Ectodermal cell (in vitro differentiated cells): Measurements from ENCODE around the gene EPHB2.

Experiments
- H3K27ac ChIP-seq: 2 replicates; pipeline ENCODE4 v1.7.0; 2013; ENCODE audit warnings: mild to moderate bottlenecking, low read depth, low read length; ENCODE audit not compliant: insufficient read depth, poor library complexity, severe bottlenecking
- H3K27me3 ChIP-seq: 2 replicates; pipeline ENCODE4 v1.7.0; 2013; ENCODE audit warnings: mild to moderate bottlenecking, low read length; ENCODE audit not compliant: insufficient read depth, control insufficient read depth, poor library complexity, severe bottlenecking
- H3K36me3 ChIP-seq: one replicate; pipeline ENCODE4 v1.7.0; 2013; ENCODE audit warnings: low read length; ENCODE audit not compliant: control insufficient read depth, insufficient read depth
- H3K4me1 ChIP-seq: one replicate; pipeline ENCODE4 v1.7.0; 2013; ENCODE audit warnings: low read length; ENCODE audit not compliant: control insufficient read depth, insufficient read depth
- H3K4me3 ChIP-seq: 2 replicates; pipeline ENCODE4 v1.7.0; 2013; ENCODE audit warnings: low read depth, low read length, control low read depth; ENCODE audit not compliant: insufficient read depth
- H3K9me3 ChIP-seq: 2 replicates; pipeline ENCODE4 v1.7.0; 2013; ENCODE audit warnings: mild to moderate bottlenecking, low read length, moderate library complexity; ENCODE audit not compliant: control insufficient read depth
- WGBS, 2 experiments: methylation state at CpG; one replicate each; pipeline ENCODE4 v1.1.7; 2013; ENCODE audit warnings: missing lambda C conversion rate in 2 of 2; 5-methylcytosine and 5-hydroxymethylcytosine counted together

EPHB2 gene

DNA sequence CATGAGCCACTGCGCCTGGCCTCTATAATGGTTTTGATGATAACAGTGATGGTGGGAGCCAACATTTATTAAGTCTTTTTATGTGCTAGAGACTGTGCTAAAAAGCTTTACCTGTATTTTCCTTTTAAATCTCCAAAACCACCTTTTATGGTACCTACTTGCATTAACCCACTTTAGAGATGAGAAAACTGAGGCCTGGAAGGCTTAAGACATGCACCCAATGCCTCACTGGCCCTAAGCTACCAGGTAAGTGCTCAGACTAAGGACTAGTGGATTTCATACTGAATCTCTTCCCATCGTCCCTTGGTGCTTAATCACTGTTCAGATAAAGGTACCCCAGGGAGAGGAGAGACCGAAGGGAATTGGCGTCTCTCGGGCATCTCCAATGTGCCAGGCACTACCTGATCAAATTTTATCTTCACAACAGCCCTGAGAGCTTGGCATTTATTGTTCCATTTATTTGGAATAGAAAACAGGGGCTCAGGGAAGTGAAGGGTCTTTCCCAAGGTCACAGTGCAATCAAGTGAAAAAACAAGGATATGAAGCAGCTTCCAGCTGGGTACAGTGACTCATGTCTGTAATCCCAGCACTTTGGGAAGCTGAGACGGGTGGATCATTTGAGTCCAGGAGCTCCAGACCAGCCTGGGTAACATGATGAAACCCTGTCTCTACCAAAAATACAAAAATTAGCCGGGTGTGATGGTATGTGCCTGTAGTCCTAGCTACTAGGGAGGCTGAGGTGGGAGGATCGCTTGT is 177.9 kb downstream of the EPHB2 start:
- WGBS, 2 experiments, result 74 to 84% methylated on average over 8 of the region's 8 CpGs
- H3K27ac ChIP-seq, result no peak overlapping the region

DNA sequence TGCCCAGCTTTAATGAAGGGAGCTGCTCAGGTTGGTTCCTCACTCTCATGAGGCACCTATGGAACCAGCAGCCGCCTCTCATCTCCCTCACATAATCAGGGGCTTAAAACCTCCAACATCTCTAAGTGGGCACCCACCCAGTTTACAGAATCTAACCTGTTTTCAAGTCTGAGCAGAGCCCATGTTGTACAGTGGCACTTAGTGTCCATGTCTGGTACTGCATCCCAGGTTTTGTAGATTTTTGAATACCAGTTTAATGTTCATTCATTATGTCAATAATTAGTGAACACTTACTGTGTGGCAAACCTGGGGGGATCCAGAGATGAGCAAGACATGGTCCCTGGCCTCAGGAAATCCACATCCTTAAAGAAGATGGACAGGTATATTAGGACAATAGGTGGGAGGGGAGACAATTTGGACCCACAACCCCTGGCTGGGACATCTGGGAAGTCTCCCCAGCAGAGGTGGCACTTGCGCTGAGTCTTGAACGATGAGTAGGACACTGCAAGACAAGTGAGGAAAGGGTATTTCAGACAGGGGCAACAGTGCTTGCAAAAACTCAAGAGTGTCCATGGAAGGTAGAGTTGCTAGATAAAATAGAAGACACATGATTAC is 178.7 kb downstream of the EPHB2 start:
- 84 to 87% methylated on average over 3 of the region's 3 CpGs for WGBS, 2 experiments
- Histone ChIP-seq H3K27ac (no peak overlapping the region), H3K9me3 (no peaks in the 10 kb centered on the region), H3K4me3 (no peak overlapping the region), H3K36me3 (peaks cover 8% of the 10 kb centered on the region), H3K27me3 (no peaks in the 10 kb centered on the region), H3K4me1 (no peaks in the 10 kb centered on the region)

More for the DNA sequence above, 177.9 kb downstream of the EPHB2 start:
- Histone ChIP-seq H3K36me3 (peaks cover 8% of the 10 kb centered on the region), H3K4me3 (no peak overlapping the region), H3K9me3 (no peaks in the 10 kb centered on the region), H3K27me3 (no peaks in the 10 kb centered on the region), H3K4me1 (no peaks in the 10 kb centered on the region)

DNA sequence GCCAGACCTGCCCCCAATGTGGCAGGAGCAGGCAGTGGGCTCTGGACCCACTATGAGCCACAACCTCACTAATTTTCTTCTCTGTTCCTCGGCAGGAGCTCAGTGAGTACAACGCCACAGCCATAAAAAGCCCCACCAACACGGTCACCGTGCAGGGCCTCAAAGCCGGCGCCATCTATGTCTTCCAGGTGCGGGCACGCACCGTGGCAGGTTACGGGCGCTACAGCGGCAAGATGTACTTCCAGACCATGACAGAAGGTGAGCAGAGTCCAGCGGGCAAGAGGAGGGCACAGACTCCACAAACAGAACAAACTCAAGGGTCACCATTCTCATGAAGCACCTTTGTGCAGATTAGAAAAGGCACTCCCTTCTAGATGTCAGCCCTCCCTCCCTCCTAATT is 182.2 kb downstream of the EPHB2 start:
- 95 to 97% methylated on average over 13 of the region's 13 CpGs for WGBS, 2 experiments
- Histone ChIP-seq H3K27ac (no peak overlapping the region), H3K36me3 (peaks cover 19% of the 10 kb centered on the region), H3K4me1 (no peaks in the 10 kb centered on the region), H3K9me3 (no peaks in the 10 kb centered on the region), H3K27me3 (no peaks in the 10 kb centered on the region), H3K4me3 (no peak overlapping the region)

DNA sequence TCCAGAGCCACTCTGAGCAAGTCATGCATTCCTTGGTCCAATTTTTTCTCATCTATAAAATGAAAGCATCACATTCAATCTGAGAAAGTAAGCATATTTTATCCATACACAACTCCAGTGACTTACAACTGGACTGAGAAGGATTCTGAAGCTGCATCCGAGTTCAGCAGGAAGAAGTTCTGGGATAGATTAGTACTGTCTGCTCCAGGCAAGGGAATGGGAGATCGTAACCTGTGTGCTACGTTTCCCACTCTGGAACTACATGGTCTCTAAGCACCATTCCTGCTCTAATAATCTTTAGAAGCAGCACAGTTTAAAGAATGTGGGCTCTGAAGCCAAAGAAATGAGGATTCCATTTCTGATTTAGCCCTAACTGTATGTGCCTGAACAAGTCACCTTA is 182.7 kb downstream of the EPHB2 start:
- Histone ChIP-seq H3K27me3 (no peaks in the 10 kb centered on the region), H3K36me3 (peaks cover 19% of the 10 kb centered on the region), H3K9me3 (no peaks in the 10 kb centered on the region), H3K4me3 (no peak overlapping the region), H3K4me1 (no peaks in the 10 kb centered on the region), H3K27ac (no peak overlapping the region)
- 52 to 63% methylated on average over 3 of the region's 3 CpGs for WGBS, 2 experiments

DNA sequence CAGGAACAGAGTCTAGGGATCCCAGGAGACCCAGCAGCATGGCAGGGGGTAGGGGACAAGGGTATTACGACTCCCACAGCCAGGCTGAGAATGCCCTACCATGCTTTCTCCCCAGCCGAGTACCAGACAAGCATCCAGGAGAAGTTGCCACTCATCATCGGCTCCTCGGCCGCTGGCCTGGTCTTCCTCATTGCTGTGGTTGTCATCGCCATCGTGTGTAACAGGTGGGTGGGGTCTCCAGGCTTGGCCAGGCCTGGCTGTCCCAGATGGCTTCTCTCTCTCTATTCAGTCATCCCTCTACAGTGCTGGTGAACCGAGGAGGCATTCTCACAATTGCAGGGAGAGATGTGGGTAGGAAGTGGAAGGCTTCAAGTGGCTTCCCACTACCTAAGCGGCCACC is 184.7 kb downstream of the EPHB2 start:
- 88 to 94% methylated on average over 9 of the region's 9 CpGs for WGBS, 2 experiments
- Histone ChIP-seq H3K4me3 (no peak overlapping the region), H3K36me3 (peaks cover 19% of the 10 kb centered on the region), H3K27me3 (no peaks in the 10 kb centered on the region), H3K4me1 (no peaks in the 10 kb centered on the region), H3K9me3 (no peaks in the 10 kb centered on the region), H3K27ac (no peak overlapping the region)

DNA sequence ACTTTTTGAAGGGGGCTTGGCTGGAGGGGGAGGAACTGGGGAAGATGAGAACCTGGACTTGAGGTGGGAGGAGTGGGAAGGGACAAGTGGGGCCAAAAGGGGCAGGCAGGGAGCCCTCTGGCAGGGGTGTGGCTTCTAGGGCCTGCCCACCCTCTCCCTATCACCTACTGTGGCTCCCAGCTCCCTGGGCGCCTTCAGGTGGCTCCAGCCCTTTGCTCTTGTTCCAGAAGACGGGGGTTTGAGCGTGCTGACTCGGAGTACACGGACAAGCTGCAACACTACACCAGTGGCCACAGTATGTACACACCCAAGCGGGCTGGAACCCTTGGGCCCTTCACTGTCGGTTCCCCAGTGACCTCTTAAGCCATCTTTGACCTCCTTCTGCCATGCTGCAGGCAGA is 185.5 kb downstream of the EPHB2 start:
- Histone ChIP-seq H3K4me1 (no peaks in the 10 kb centered on the region), H3K27me3 (no peaks in the 10 kb centered on the region), H3K27ac (no peak overlapping the region), H3K4me3 (no peak overlapping the region), H3K36me3 (peaks cover 19% of the 10 kb centered on the region), H3K9me3 (no peaks in the 10 kb centered on the region)
- 90 to 92% methylated on average over 7 of the region's 7 CpGs for whole genome bisulfite sequencing, 2 experiments

DNA sequence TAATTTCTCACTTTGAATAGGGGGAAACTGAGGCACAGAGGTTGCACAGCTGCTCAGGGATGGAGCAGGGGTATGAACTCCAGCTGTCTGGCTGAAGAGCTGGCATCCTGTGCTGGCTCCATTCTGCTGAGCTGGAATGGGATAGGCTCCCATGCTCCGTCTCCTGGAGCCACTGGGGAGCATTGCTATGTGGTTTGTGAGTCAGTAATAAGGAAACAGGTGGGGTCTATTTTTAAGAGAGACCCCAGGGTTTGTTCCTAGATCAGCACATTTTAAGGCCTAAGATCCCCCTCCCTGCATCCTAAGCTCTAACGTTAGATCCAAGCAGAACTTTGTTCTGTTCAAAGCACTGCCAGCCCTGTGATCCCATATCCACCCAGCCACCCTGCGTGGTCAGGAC is 189.8 kb downstream of the EPHB2 start:
- H3K4me3 ChIP-seq, result no peak overlapping the region
- no peaks in the 10 kb centered on the region for H3K4me1 ChIP-seq
- no peaks in the 10 kb centered on the region for H3K9me3 ChIP-seq
- no peak overlapping the region for H3K27ac ChIP-seq
- H3K27me3 ChIP-seq, result no peaks in the 10 kb centered on the region
- WGBS, 2 experiments, result 91 to 93% methylated on average over 3 of the region's 3 CpGs
- H3K36me3 ChIP-seq, result no peaks in the 10 kb centered on the region

DNA sequence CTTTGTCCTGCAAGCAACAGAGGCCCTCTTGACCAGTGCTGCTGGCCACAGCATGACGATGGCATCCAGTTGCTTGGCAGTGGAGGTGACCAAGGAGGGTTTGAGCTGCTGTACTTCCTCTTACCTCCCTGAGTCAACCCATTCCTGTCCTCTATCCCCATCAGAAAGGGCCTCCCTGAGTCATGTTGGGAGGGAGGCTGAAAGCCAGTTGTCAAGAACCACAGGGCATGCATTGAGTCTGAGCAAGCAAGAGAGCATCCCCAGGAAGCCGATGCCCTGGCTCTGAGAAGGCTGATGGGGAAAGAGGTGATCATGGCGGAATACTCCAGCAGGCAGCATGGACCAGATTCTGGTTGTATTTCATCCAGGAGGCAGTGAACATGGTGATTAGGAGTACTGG is 192.5 kb downstream of the EPHB2 start:
- Histone ChIP-seq H3K36me3 (peaks cover 14% of the 10 kb centered on the region), H3K9me3 (no peaks in the 10 kb centered on the region), H3K4me1 (no peaks in the 10 kb centered on the region), H3K4me3 (no peak overlapping the region), H3K27ac (no peak overlapping the region), H3K27me3 (no peaks in the 10 kb centered on the region)
- WGBS, 2 experiments, result 93 to 96% methylated on average over 3 of the region's 3 CpGs

DNA sequence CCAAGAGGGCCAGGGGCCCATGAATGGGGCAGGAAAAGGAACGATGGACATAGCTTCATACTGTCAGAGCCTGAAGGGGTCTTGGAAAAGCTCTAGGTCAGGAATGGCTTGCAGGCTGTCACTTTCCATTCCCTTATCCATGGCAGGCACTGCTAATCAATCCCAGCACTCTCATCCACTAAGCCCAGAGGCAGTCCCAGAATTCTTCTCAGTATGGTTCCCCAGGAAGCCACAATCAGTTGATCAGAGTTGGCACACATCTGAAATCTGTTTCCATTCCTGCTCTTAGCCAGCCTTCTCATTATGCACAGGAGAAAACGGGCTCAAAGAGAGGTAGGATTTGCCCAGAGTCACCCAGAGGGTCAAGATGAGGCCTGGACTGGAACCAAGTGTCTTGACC is 196.3 kb downstream of the EPHB2 start:
- Histone ChIP-seq H3K36me3 (peaks cover 25% of the 10 kb centered on the region), H3K4me1 (no peaks in the 10 kb centered on the region), H3K27ac (no peak overlapping the region), H3K9me3 (no peaks in the 10 kb centered on the region), H3K27me3 (no peaks in the 10 kb centered on the region), H3K4me3 (no peak overlapping the region)
- WGBS, 2 experiments, result 95 to 97% methylated on average over 2 of the region's 2 CpGs

DNA sequence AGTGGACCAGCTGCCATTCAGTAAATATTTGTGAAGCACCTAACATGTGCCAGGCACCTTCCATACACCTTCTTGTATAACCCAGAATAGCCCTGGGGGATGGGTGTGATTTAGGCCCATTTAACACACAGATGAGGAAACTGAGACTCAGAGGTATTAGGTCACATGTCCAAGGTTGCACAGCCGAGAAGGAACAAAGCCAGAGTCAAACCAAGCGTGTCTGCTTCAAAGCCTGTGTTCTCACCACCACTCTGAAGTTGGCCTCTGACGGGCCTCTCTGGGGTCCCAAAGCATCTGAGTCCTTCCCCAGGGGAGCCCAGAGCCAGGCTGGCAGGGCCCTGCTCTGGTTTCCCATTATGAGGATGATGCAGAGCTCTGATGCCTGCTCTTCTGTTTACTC is 196.9 kb downstream of the EPHB2 start:
- no peaks in the 10 kb centered on the region for H3K4me1 ChIP-seq
- no peaks in the 10 kb centered on the region for H3K27me3 ChIP-seq
- H3K4me3 ChIP-seq, result no peak overlapping the region
- H3K36me3 ChIP-seq, result peaks cover 25% of the 10 kb centered on the region
- no peak overlapping the region for H3K27ac ChIP-seq
- WGBS, 2 experiments, result 90 to 93% methylated on average over 3 of the region's 3 CpGs
- no peaks in the 10 kb centered on the region for H3K9me3 ChIP-seq
